HEK293T (cell line): Measurements from ENCODE around the gene WNT7A.

ENCODE experiments used
- BHLHE40 ChIP-seq: fragments of 450-650 bp; IDR thresholded peaks from 2 replicates; pipeline ENCODE4 v1.6.1; 2016; ENCODE audit warnings: mild to moderate bottlenecking, moderate library complexity, borderline replicate concordance
- FOXM1 ChIP-seq: fragments of 450-650 bp; IDR thresholded peaks from 2 replicates; pipeline ENCODE4 v1.6.1; 2017; ENCODE audit warnings: mild to moderate bottlenecking, borderline replicate concordance
- SUZ12 ChIP-seq: fragments of 450-650 bp; IDR thresholded peaks from 2 replicates; pipeline ENCODE4 v1.6.1; 2016; ENCODE audit warnings: mild to moderate bottlenecking

- TF ChIP-seq FOXM1 (no peak), BHLHE40 (no peak), SUZ12 (no peak)
Observed at GRCh38 chr3:13894807-13895154, 14.9 kb upstream of the WNT7A start.
